IMR-90 (cell line): Measurements from ENCODE around the gene PLXNA3. TPM values are rescaled to one million over a fixed set of nuclear protein-coding genes. Genes with fewer than 3 reads are reported as not detected.

ENCODE experiments used
- ATAC-seq: fragments of 200-7000 bp; cut with Tn5 transposase; 2 replicates; pipeline ENCODE4 v1.9.1; 2020; ENCODE audit warnings: low read depth, mild to moderate bottlenecking, moderate library complexity
- BruUV-seq: library from RNA; stranded (reverse); fragments of 400-500 nt; replicated peaks from 2 replicates; lab custom pipeline; 2021; lab: Mats Ljungman, UMichigan
- CTCF ChIA-PET: fragments of 300-600 bp; formaldehyde crosslinking; extraction: SDS; loops from one replicate; lab custom pipeline; 2021; ENCODE audit warnings: antibody characterized with exemption; lab: Yijun Ruan, JAX
- POLR2A ChIA-PET: fragments of 300-600 bp; sonication (Branson Sonifier 250); formaldehyde crosslinking; loops from one replicate; lab custom pipeline; 2022; ENCODE audit warnings: antibody characterized with exemption; ENCODE audit not compliant: unreplicated experiment; lab: Charles Lee
- DNase-seq: peaks from one replicate; pipeline ENCODE4 v3.0.0; 2013
- H2AFZ ChIP-seq: replicated peaks from 2 replicates; pipeline ENCODE3; 2013; ENCODE audit warnings: low read length, mild to moderate bottlenecking; ENCODE audit not compliant: poor library complexity
- H2AK5ac ChIP-seq: 2 replicates; pipeline ENCODE4 v1.6.1; 2013; ENCODE audit warnings: low read depth, low read length, inconsistent platforms
- H2AK9ac ChIP-seq: replicated peaks from 2 replicates; pipeline ENCODE3; 2013; ENCODE audit warnings: mild to moderate bottlenecking, low read depth, low read length, moderate library complexity; ENCODE audit not compliant: poor library complexity
- H2BK120ac ChIP-seq: 2 replicates; pipeline ENCODE4 v1.6.1; 2013; ENCODE audit warnings: low read depth, low read length, inconsistent platforms
- H2BK15ac ChIP-seq: 3 replicates; pipeline ENCODE4 v1.6.1; 2013; ENCODE audit warnings: low read depth, low read length, inconsistent platforms
- H2BK20ac ChIP-seq: 2 replicates; pipeline ENCODE4 v1.6.1; 2013; ENCODE audit warnings: low read depth, mild to moderate bottlenecking, inconsistent platforms, low read length, moderate library complexity
- H2BK5ac ChIP-seq: 2 replicates; pipeline ENCODE4 v1.6.1; 2013; ENCODE audit warnings: mild to moderate bottlenecking, low read depth, low read length, inconsistent platforms; ENCODE audit not compliant: poor library complexity, severe bottlenecking
- H3K14ac ChIP-seq: replicated peaks from 2 replicates; pipeline ENCODE4 v1.6.1; 2013; ENCODE audit warnings: low read depth, low read length, inconsistent platforms
- H3K18ac ChIP-seq: 2 replicates; pipeline ENCODE4 v1.6.1; 2013; ENCODE audit warnings: low read depth, low read length, control low read depth
- H3K23ac ChIP-seq: 2 replicates; pipeline ENCODE4 v1.6.1; 2013; ENCODE audit warnings: low read depth, low read length, inconsistent platforms
- H3K27ac ChIP-seq: 2 replicates; pipeline ENCODE4 v1.5.1; 2013; ENCODE audit warnings: mild to moderate bottlenecking, control low read depth, low read length; ENCODE audit not compliant: insufficient read depth
- H3K27me3 ChIP-seq: 2 replicates; pipeline ENCODE4 v1.6.1; 2013; ENCODE audit warnings: low read length; ENCODE audit not compliant: control insufficient read depth, insufficient read depth
- H3K36me3 ChIP-seq: 2 replicates; pipeline ENCODE4 v1.6.1; 2013; ENCODE audit warnings: low read length, mixed read lengths; ENCODE audit not compliant: control insufficient read depth, insufficient read depth
- H3K4ac ChIP-seq: 2 replicates; pipeline ENCODE4 v1.6.1; 2013; ENCODE audit warnings: low read depth, low read length, inconsistent platforms
- H3K4me1 ChIP-seq: 2 replicates; pipeline ENCODE4 v1.6.1; 2013; ENCODE audit warnings: low read length, mixed read lengths; ENCODE audit not compliant: control insufficient read depth, insufficient read depth
- H3K4me2 ChIP-seq: 2 replicates; pipeline ENCODE4 v1.6.1; 2013; ENCODE audit warnings: low read depth, mild to moderate bottlenecking, control low read depth, low read length, moderate library complexity
- H3K4me3 ChIP-seq: 2 replicates; pipeline ENCODE4 v1.5.1; 2013; ENCODE audit warnings: low read depth, mild to moderate bottlenecking, control low read depth, low read length, moderate library complexity; ENCODE audit not compliant: insufficient read depth
- H3K56ac ChIP-seq: 2 replicates; pipeline ENCODE4 v1.6.1; 2013; ENCODE audit warnings: low read length, inconsistent platforms; ENCODE audit not compliant: insufficient read depth; ENCODE audit errors: extremely low read depth
- H3K79me1 ChIP-seq, 2 experiments: 2 replicates each; pipeline ENCODE4 v1.6.1; 2013; ENCODE audit warnings: low read length in 2 of 2, inconsistent platforms in 1 of 2, low read depth in 1 of 2
- H3K9ac ChIP-seq: 2 replicates; pipeline ENCODE4 v1.6.1; 2013; ENCODE audit warnings: low read depth, low read length, control low read depth
- H3K9me1 ChIP-seq: 2 replicates; pipeline ENCODE4 v1.6.1; 2013; ENCODE audit warnings: low read length, inconsistent platforms; ENCODE audit not compliant: insufficient read depth
- H3K9me3 ChIP-seq: 2 replicates; pipeline ENCODE4 v1.6.1; 2013; ENCODE audit warnings: low read length; ENCODE audit not compliant: control insufficient read depth, insufficient read depth
- H4K20me1 ChIP-seq: 2 replicates; pipeline ENCODE4 v1.6.1; 2013; ENCODE audit warnings: low read length, inconsistent platforms; ENCODE audit not compliant: insufficient read depth
- H4K5ac ChIP-seq: 2 replicates; pipeline ENCODE4 v1.6.1; 2013; ENCODE audit warnings: mild to moderate bottlenecking, low read depth, low read length, control low read depth
- H4K8ac ChIP-seq, 2 experiments: 2 replicates each; pipeline ENCODE4 v1.6.1; 2013; ENCODE audit warnings: low read depth in 2 of 2, low read length in 2 of 2, control low read depth in 1 of 2, inconsistent platforms in 1 of 2
- H4K91ac ChIP-seq: 2 replicates; pipeline ENCODE4 v1.6.1; 2013; ENCODE audit warnings: low read depth, low read length, inconsistent platforms; ENCODE audit not compliant: insufficient read depth
- BHLHE40 ChIP-seq: fragments of 150-350 bp; IDR thresholded peaks from 2 replicates; pipeline ENCODE4 v1.6.1; 2016; ENCODE audit warnings: mild to moderate bottlenecking, low read depth, low read length
- CEBPB ChIP-seq: IDR thresholded peaks from 2 replicates; pipeline ENCODE4 v1.6.1; 2012; ENCODE audit warnings: low read depth, low read length, improper control_type of control experiment
- CHD1 ChIP-seq: IDR thresholded peaks from 2 replicates; pipeline ENCODE4 v1.6.1; 2012; ENCODE audit warnings: low read depth, low read length, improper control_type of control experiment
- FOS ChIP-seq: fragments of 150-350 bp; IDR thresholded peaks from 2 replicates; pipeline ENCODE4 v1.6.1; 2016; ENCODE audit warnings: low read depth, low read length
- MAZ ChIP-seq: IDR thresholded peaks from 2 replicates; pipeline ENCODE4 v1.6.1; 2012; ENCODE audit warnings: low read depth, mild to moderate bottlenecking, low read length, improper control_type of control experiment, moderate library complexity, borderline replicate concordance
- MXI1 ChIP-seq: IDR thresholded peaks from 2 replicates; pipeline ENCODE4 v1.6.1; 2012; ENCODE audit warnings: low read depth, mild to moderate bottlenecking, low read length, moderate library complexity, borderline replicate concordance
- NFE2L2 ChIP-seq: fragments of 150-350 bp; IDR thresholded peaks from 2 replicates; pipeline ENCODE4 v1.6.1; 2016; ENCODE audit warnings: low read depth, mild to moderate bottlenecking, low read length
- POLR2A ChIP-seq: IDR thresholded peaks from 2 replicates; pipeline ENCODE4 v1.6.1; 2012; ENCODE audit warnings: mild to moderate bottlenecking, low read depth, low read length
- RAD21 ChIP-seq: IDR thresholded peaks from 2 replicates; pipeline ENCODE4 v1.6.1; 2012; ENCODE audit warnings: low read length, improper control_type of control experiment
- RFX5 ChIP-seq: IDR thresholded peaks from 2 replicates; pipeline ENCODE4 v1.8.0; 2012; ENCODE audit warnings: low read depth, mild to moderate bottlenecking, low read length, moderate library complexity
- SMC3 ChIP-seq: fragments of 150-350 bp; IDR thresholded peaks from 2 replicates; pipeline ENCODE4 v1.6.1; 2016; ENCODE audit warnings: low read depth, mild to moderate bottlenecking, antibody characterized with exemption, low read length, moderate library complexity
- WGBS, 2 experiments: methylation state at CpG; one replicate each; pipeline versions ENCODE4 v1.1.5 to v1.1.7; 2013; ENCODE audit warnings: missing lambda C conversion rate in 2 of 2; ENCODE audit not compliant: insufficient read length in 1 of 2; ENCODE audit errors: extremely low coverage in 2 of 2; 5-methylcytosine and 5-hydroxymethylcytosine counted together
- dilution Hi-C: fragments of 300-500 bp; cut with HindIII; formaldehyde crosslinking; loops from one replicate; pipeline ENCODE4 v1.14.3; 2018; ENCODE audit warnings: low sequenced_read_pairs; ENCODE audit not compliant: unreplicated experiment
- in situ Hi-C: fragments of 300-500 bp; cut with MboI; formaldehyde crosslinking; loops from 3 replicates; pipeline ENCODE4 v1.14.3; 2019; ENCODE audit warnings: low sequenced_read_pairs, inconsistent platforms, mixed read lengths
- intact Hi-C: fragments of 100-400 bp; cut with micrococcal nuclease; formaldehyde crosslinking; loops from 2 replicates; pipeline ENCODE4 v1.10.0; 2022
- polyA plus RNA-seq, 3 experiments: library from polyadenylated mRNA; depleted of rRNA; stranded (reverse); fragments of >200 nt; gene quantifications; 2 replicates each; pipeline ENCODE4 v1.2.3, GENCODE V29; 2012; ENCODE audit warnings: low replicate concordance in 1 of 3
- total RNA-seq: library from RNA; depleted of rRNA; stranded (reverse); fragments of >200 nt; gene quantifications from 2 replicates; pipeline ENCODE4 v1.2.3, GENCODE V29; 2012
- TF ChIP-seq, protein P1 (sequence below): conservative IDR thresholded peaks from 2 replicates; pipeline ENCODE4 v1.5.1; 2012; ENCODE audit warnings: mild to moderate bottlenecking, low read depth, low read length, improper control_type of control experiment

The PLXNA3 gene
- total and polyA plus RNA-seq, 2 of the 4 experiments (the other 2 are of a cell fraction): 4.3 to 111 TPM

DNA sequence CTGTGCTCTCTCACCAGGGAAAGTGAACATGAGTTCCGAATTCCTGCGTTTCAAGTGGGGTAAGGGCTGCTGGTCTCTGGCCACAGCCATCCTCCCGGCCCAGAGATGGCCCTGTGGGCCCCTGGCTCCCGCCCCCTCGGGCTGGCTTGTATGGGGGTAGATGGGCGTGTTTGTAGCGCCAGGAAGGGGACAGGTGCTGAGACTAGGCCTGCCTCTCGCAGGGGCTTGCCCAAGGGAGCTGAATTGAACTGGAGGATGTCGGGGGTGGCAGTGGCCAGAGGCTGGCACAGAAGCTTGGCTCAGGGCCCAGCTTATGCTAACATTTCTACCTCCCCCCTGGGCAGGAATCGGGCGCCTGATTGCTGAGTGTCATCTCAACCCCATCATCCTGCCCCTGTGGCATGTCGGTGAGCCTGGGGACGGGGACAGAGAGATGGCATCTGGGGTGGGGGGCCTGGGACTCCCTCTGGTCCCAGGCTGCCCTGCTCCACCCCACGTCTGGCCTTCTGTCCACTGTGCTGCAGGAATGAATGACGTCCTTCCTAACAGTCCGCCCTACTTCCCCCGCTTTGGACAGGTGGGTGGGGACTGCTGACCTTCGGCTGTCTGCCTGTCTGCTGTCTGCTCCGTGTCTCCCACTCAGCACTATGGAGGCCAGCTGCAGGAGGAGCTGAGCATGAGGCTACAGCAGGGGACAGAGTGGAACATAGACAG lies 38.2 kb upstream of the PLXNA3 start:
- TF ChIP-seq BHLHE40 (no peak), FOS (no peak), RAD21 (no peak), POLR2A (no peak), SMC3 (no peak), CEBPB (no peak), MXI1 (no peak), NFE2L2 (no peak), RFX5 (no peak), CHD1 (no peak), MAZ (no peak)
- TF ChIP-seq, protein P1, sequence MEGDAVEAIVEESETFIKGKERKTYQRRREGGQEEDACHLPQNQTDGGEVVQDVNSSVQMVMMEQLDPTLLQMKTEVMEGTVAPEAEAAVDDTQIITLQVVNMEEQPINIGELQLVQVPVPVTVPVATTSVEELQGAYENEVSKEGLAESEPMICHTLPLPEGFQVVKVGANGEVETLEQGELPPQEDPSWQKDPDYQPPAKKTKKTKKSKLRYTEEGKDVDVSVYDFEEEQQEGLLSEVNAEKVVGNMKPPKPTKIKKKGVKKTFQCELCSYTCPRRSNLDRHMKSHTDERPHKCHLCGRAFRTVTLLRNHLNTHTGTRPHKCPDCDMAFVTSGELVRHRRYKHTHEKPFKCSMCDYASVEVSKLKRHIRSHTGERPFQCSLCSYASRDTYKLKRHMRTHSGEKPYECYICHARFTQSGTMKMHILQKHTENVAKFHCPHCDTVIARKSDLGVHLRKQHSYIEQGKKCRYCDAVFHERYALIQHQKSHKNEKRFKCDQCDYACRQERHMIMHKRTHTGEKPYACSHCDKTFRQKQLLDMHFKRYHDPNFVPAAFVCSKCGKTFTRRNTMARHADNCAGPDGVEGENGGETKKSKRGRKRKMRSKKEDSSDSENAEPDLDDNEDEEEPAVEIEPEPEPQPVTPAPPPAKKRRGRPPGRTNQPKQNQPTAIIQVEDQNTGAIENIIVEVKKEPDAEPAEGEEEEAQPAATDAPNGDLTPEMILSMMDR: no peak
- H4K8ac ChIP-seq: no peak overlapping the region
- no peak overlapping the region for H3K4me3 ChIP-seq
- intact Hi-C loops: no loop called here
- BruUV-seq: no TSS peak
- no peak overlapping the region for H3K18ac ChIP-seq
- ChIA-PET POLR2A (no interaction called here), CTCF (no interaction called here)
- H2BK5ac ChIP-seq: no peak overlapping the region
- no peak overlapping the region for H3K9ac ChIP-seq
- H3K36me3 ChIP-seq: peaks cover 8% of the 10 kb centered on the region
- H2AK5ac ChIP-seq: no peak overlapping the region
- H2AFZ ChIP-seq: no peak overlapping the region
- whole genome bisulfite sequencing, 2 experiments: 68% methylated on average over 5 of the region's 19 CpGs; no CpG with 5 or more reads in 1 of the 2 experiments
- H4K20me1 ChIP-seq: no peaks in the 10 kb centered on the region
- H3K4ac ChIP-seq: no peak overlapping the region
- H2BK20ac ChIP-seq: no peak overlapping the region
- dilution Hi-C loops: no loop called here
- DNase-seq: no peak
- H4K91ac ChIP-seq: no peak overlapping the region
- no peaks in the 10 kb centered on the region for H3K4me1 ChIP-seq
- no peak overlapping the region for H2BK15ac ChIP-seq
- no peaks in the 10 kb centered on the region for H3K27me3 ChIP-seq
- H3K14ac ChIP-seq: no peak overlapping the region
- H3K56ac ChIP-seq: no peak overlapping the region
- no peaks in the 10 kb centered on the region for H3K79me1 ChIP-seq
- no peak overlapping the region for H3K4me2 ChIP-seq
- no peaks in the 10 kb centered on the region for H3K9me3 ChIP-seq
- no peak overlapping the region for H2AK9ac ChIP-seq
- H4K5ac ChIP-seq: no peak overlapping the region
- no peak overlapping the region for H3K27ac ChIP-seq
- in situ Hi-C loops: no loop called here
- ATAC-seq: no peak
- H3K9me1 ChIP-seq: no peaks in the 10 kb centered on the region
- no peak overlapping the region for H3K23ac ChIP-seq
- no peak overlapping the region for H2BK120ac ChIP-seq
